ENCODE measurements around the gene DLGAP1. TPM values are rescaled to one million over a fixed set of nuclear protein-coding genes. Genes with fewer than 3 reads are reported as not detected.

Gene DLGAP1
- total and polyA plus RNA-seq, 3 donors from 2014 or later: 18.6 to 93.8 (median 69.1) TPM

DNA sequence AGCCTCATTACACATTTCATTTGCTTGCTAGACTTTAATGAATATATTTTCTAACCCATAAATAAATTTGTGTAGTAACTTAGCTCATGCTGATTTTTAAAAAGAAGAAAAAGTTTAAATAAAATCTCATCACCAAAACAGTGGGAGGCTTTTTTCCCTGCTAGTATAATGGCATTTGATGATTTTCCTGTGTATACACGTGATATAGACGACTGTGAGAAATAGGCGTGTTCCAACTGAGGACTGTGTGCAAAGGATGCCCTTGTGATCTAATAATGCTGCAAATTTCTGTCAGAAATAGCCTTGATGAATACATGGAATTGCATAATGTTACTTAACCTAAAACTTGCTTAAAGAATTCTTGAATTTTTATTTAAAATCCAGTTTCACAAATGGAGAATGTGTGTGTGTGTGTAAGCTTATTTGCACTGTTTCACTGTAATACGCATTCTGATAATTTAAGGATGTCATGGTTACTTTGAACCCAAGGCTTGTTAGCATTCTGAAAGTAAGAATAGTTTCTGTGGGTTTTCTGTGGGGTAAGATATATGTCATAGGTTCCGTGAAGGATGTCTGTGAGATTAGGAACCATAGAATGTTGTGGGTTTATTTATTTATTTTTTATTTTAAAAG, 178.0 kb downstream of the DLGAP1 start:
- 93 to 95% methylated on average over 5 of the region's 5 CpGs for WGBS, 2 donors
- no peaks in the 10 kb centered on the region for H3K4me1 ChIP-seq
- no peaks in the 10 kb centered on the region for H3K9me3 ChIP-seq
- TF ChIP-seq POLR2A (IDR thresholded peaks at IDR 0.05): no peak
- TF ChIP-seq, protein P1, sequence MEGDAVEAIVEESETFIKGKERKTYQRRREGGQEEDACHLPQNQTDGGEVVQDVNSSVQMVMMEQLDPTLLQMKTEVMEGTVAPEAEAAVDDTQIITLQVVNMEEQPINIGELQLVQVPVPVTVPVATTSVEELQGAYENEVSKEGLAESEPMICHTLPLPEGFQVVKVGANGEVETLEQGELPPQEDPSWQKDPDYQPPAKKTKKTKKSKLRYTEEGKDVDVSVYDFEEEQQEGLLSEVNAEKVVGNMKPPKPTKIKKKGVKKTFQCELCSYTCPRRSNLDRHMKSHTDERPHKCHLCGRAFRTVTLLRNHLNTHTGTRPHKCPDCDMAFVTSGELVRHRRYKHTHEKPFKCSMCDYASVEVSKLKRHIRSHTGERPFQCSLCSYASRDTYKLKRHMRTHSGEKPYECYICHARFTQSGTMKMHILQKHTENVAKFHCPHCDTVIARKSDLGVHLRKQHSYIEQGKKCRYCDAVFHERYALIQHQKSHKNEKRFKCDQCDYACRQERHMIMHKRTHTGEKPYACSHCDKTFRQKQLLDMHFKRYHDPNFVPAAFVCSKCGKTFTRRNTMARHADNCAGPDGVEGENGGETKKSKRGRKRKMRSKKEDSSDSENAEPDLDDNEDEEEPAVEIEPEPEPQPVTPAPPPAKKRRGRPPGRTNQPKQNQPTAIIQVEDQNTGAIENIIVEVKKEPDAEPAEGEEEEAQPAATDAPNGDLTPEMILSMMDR (IDR thresholded peaks at IDR 0.05): no peak
- no peak overlapping the region for H3K27ac ChIP-seq
- no peaks in the 10 kb centered on the region for H3K27me3 ChIP-seq
- intact Hi-C loops (cut with DNase I; ENCODE audit: low total_unique reads): no loop called here
- H3K4me3 ChIP-seq: no peak overlapping the region
- H3K36me3 ChIP-seq (ENCODE audit: low read depth, missing control alignments): no peaks in the 10 kb centered on the region
- DNase-seq: no peak

DNA sequence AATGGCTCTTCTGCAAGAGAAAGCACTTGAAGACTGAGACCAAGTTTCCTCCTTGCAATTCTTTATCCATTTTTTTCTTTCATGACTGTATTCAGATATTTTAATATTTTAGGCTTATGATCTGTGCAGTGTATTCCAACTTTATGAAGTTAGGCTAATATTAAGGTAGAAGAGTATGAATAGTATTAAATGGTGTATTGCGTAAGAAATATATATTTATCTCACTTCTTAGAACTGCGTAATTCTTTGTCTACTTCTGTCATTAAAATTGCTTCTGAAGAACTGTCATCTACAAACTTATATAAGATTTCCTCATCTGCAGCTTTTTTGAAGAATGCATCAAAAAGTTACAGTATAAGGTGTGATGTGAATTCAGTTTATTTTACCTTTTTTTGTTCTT, 183.2 kb downstream of the DLGAP1 start:
- no peaks in the 10 kb centered on the region for H3K9me3 ChIP-seq
- 91 to 96% methylated on average over 2 of the region's 2 CpGs for WGBS, 2 donors
- no peaks in the 10 kb centered on the region for H3K27me3 ChIP-seq
- no peak for DNase-seq
- H3K4me1 ChIP-seq: no peaks in the 10 kb centered on the region
- H3K27ac ChIP-seq: no peak overlapping the region
- no peak for TF ChIP-seq POLR2A (IDR thresholded peaks at IDR 0.05)
- TF ChIP-seq, protein P1 (IDR thresholded peaks at IDR 0.05): no peak
- no peaks in the 10 kb centered on the region for H3K36me3 ChIP-seq (ENCODE audit: low read depth, missing control alignments)
- no peak overlapping the region for H3K4me3 ChIP-seq
- intact Hi-C loops (cut with DNase I; ENCODE audit: low total_unique reads): no loop called here

DNA sequence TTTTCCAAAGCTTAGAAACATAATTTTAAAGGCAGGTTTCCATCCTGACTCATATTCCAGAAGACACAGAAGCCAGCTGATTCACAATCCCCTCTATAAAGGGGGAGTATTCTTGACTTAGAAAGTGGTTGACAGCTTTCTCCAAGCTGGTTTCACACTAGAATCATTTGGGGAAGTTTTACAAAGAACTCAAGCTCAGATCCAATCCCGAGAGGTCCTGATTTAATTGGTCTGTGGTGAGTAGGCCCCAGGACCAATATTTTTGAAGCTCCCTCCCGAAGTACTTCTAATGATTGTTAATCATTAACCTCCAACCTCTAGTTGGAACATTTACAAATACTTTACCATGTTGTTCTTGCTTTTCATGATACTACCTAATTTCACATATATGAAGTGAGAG, 184.1 kb downstream of the DLGAP1 start:
- H3K27me3 ChIP-seq: no peaks in the 10 kb centered on the region
- no peak overlapping the region for H3K4me3 ChIP-seq
- intact Hi-C loops (cut with DNase I; ENCODE audit: low total_unique reads): no loop called here
- TF ChIP-seq, protein P1 (IDR thresholded peaks at IDR 0.05): no peak
- TF ChIP-seq POLR2A (IDR thresholded peaks at IDR 0.05): no peak
- no peaks in the 10 kb centered on the region for H3K4me1 ChIP-seq
- DNase-seq: no peak
- no peaks in the 10 kb centered on the region for H3K9me3 ChIP-seq
- H3K36me3 ChIP-seq (ENCODE audit: low read depth, missing control alignments): no peaks in the 10 kb centered on the region
- no peak overlapping the region for H3K27ac ChIP-seq
- 84 to 90% methylated on average over 2 of the region's 2 CpGs for WGBS, 2 donors

DNA sequence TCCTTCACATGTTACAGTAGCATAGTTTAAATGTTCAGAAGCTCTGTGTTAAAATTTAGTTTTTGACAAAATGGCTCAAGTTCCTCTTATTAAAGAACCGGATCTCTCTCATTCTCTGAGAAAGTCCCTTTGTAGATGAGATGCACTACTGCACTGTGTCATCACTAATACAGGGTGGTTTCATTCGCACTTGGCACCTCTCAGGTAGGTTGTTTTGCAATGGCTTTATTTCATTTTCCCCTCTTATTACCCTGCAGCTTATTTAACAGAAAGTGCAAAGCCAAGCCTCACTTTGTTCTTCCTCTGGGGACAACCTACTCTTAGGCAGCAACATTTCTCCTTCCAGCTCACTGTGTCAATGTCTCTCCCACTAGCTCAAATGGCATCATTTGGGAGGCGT, 185.1 kb downstream of the DLGAP1 start:
- no peak overlapping the region for H3K27ac ChIP-seq
- no peaks in the 10 kb centered on the region for H3K4me1 ChIP-seq
- no peaks in the 10 kb centered on the region for H3K36me3 ChIP-seq (ENCODE audit: low read depth, missing control alignments)
- H3K4me3 ChIP-seq: no peak overlapping the region
- no peaks in the 10 kb centered on the region for H3K9me3 ChIP-seq
- TF ChIP-seq, protein P1 (IDR thresholded peaks at IDR 0.05): no peak
- TF ChIP-seq POLR2A (IDR thresholded peaks at IDR 0.05): no peak
- intact Hi-C loops (cut with DNase I; ENCODE audit: low total_unique reads): no loop called here
- no peak for DNase-seq
- WGBS, 2 donors: 87 to 89% methylated on average over 3 of the region's 3 CpGs
- no peaks in the 10 kb centered on the region for H3K27me3 ChIP-seq

DNA sequence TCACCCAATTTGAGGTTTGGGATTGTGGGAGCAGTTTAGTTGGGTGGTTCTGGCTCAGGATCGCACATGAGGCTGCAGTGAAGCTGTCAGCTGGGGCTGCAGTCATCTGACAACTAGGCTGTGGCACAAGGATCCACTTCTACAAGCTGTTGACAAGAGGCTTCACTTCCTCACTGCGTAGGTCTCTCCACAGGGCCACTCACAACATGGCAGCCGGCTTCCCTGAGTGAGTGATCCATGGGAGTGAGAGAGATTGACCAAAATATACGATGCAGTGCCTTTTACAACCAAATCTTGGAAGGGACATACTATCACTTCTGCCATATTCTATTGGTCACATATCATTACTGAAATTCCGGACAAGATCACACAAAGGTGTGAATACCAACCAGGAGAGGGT, 187.5 kb downstream of the DLGAP1 start:
- WGBS, 2 donors: 93 to 96% methylated on average over 5 of the region's 5 CpGs
- Histone ChIP-seq H3K9me3 (no peaks in the 10 kb centered on the region), H3K4me1 (peaks cover 3% of the 10 kb centered on the region), H3K4me3 (no peak overlapping the region), H3K27ac (no peak overlapping the region), H3K27me3 (no peaks in the 10 kb centered on the region), H3K36me3 (ENCODE audit: low read depth, missing control alignments) (no peaks in the 10 kb centered on the region)
- DNase-seq: no peak
- TF ChIP-seq, protein P1 (IDR thresholded peaks at IDR 0.05): no peak
- no peak for TF ChIP-seq POLR2A (IDR thresholded peaks at IDR 0.05)
- intact Hi-C loops (cut with DNase I; ENCODE audit: low total_unique reads): no loop called here

Measured in testis (tissue), 3 donors.